ENCODE data around the gene RYK. TPM values are rescaled to one million over a fixed set of nuclear protein-coding genes. Genes with fewer than 3 reads are reported as not detected.

The RYK gene
- total RNA-seq, 2 donors from 2014 or later, result 46.2 to 61.0 TPM

DNA sequence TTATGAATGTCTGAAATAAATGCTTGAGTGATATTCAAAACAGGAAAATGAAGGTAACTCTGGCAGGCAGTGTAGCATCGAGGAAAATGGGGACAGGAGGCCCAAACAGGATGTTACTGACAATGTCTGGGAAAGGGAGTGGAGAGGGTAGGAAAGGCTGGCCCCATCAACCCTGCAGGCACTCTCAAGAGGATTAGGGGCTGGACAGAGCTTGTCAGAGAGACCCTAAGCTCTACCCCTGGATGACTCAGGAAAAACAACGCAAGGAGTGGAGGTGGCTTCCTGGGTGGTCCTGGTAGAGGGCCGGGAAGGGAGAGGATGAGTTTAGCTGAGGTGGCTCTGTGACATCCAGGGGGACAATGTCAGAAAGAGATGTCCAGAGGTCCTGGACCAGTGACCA is 106.0 kb downstream of the RYK start:
- Histone ChIP-seq H3K4me3 (no peak overlapping the region), H3K36me3 (no peaks in the 10 kb centered on the region), H3K4me1 (peaks cover 0 to 7% of the 10 kb centered on the region in 2 donors), H3K27ac (no peak overlapping the region), H3K27me3 (no peaks in the 10 kb centered on the region), H3K9me3 (no peaks in the 10 kb centered on the region)
- DNase-seq (ENCODE audit: low spot score), result no peak
- no peak for TF ChIP-seq CTCF (IDR thresholded peaks at IDR 0.05)

- Histone ChIP-seq H3K27ac (no peak overlapping the region), H3K9me3 (peaks cover 0 to 2% of the 10 kb centered on the region in 2 donors), H3K36me3 (no peaks in the 10 kb centered on the region), H3K4me1 (peaks cover 0 to 7% of the 10 kb centered on the region in 2 donors), H3K27me3 (no peaks in the 10 kb centered on the region), H3K4me3 (no peak overlapping the region)
- no peak for DNase-seq (ENCODE audit: low spot score)
- no peak for TF ChIP-seq CTCF (IDR thresholded peaks at IDR 0.05)
These were observed 106.7 kb downstream of the RYK start for GRCh38 chr3:134143828-134144401.

DNA sequence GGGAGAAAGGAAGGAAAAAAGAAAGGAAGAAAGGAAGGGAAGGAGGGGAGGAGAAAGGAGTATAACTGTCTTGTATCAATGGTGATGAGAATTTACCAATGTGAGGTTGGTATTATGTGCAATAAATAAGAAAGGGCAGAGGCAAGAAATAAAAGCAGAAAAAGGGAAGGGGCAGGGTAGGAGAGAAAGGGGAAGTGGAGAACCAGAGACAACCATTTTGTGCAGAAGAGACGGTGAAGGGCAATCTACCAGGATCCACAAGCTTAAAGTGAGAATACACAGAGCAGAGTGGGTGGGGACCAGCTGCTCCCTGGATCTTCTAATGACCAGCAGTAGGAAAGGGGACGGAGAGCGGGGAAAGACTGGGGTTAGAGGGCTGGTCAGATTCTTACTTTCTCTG is 114.1 kb downstream of the RYK start:
- no peaks in the 10 kb centered on the region for H3K27me3 ChIP-seq
- H3K4me1 ChIP-seq, result no peaks in the 10 kb centered on the region
- no peak overlapping the region for H3K27ac ChIP-seq
- H3K36me3 ChIP-seq, result no peaks in the 10 kb centered on the region
- no peak for DNase-seq (ENCODE audit: low spot score)
- no peak overlapping the region for H3K4me3 ChIP-seq
- TF ChIP-seq CTCF (IDR thresholded peaks at IDR 0.05), result no peak
- H3K9me3 ChIP-seq, result peaks cover 0 to 6% of the 10 kb centered on the region in 2 donors

DNA sequence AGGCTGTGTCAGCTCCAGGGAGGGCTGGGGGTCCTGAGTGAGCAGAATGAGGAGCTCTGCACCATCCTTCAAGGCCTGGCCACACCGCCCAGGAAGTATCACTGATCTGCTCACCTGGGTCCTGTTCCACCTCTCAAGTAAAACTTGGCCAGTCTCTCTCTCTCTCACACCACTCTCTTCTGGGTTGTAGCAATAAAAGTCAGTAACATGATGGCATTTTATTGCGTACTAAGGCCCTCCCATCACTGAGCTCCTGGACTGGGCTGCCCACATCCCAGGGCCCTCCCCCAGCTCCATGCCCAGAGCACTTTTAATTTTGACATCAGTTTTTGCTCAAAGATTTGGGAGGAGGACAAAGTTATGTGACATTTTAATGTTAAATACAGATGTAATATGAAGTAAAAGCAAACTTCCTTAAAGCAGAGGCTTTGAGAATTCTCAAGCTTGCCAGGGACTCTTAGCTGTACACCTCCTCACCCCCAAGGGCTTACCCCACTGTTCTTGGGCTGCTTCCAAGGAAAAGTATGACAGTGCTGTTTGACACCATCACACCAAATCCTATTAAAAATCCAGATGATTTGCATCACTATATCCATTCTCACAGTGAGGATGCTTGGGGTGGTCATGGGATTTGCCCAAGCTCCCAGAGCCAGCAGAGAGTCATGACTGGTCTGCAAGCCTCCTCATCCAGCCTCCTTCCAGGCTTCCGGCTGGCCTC is 115.8 kb downstream of the RYK start:
- H3K4me1 ChIP-seq, result no peaks in the 10 kb centered on the region
- peaks cover 0 to 6% of the 10 kb centered on the region in 2 donors for H3K9me3 ChIP-seq
- no peaks in the 10 kb centered on the region for H3K36me3 ChIP-seq
- no peak for DNase-seq (ENCODE audit: low spot score)
- H3K4me3 ChIP-seq, result no peak overlapping the region
- no peak overlapping the region for H3K27ac ChIP-seq
- no peaks in the 10 kb centered on the region for H3K27me3 ChIP-seq
- TF ChIP-seq CTCF (IDR thresholded peaks at IDR 0.05), result no peak

DNA sequence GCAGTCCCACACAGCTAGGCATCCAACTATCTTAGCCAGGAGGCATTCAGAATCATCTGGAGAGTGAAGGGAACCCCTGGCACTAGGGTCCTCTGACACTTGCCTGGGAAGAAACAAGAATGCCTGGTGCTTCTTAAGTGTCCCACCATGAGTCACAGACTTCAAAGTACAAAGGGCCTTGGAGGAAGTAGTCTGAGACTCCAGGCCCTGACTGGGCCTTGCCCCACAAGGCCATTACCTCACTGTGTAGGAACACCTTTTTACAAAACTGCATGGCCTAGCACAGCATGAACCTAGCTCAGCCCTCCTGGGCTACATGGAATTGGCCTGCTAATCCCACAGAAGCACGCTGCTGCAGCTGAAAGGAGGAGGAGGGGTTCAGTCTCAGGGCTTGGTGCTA is 116.4 kb downstream of the RYK start:
- TF ChIP-seq CTCF (IDR thresholded peaks at IDR 0.05), result no peak
- no peak for DNase-seq (ENCODE audit: low spot score)
- no peak overlapping the region for H3K27ac ChIP-seq
- peaks cover 4% of the 10 kb centered on the region for H3K36me3 ChIP-seq
- no peaks in the 10 kb centered on the region for H3K4me1 ChIP-seq
- H3K4me3 ChIP-seq, result no peak overlapping the region
- no peaks in the 10 kb centered on the region for H3K27me3 ChIP-seq
- H3K9me3 ChIP-seq, result peaks cover 0 to 6% of the 10 kb centered on the region in 2 donors
